T-helper 1 cell treated with Interleukin-12 subunit alpha and Interleukin-12 subunit beta and Interleukin-4 antibody, amounts not matched to agents 30 μg/mL and 1 μg/mL, for 36 hours (primary cell): ENCODE results near the gene SIPA1L3.

Source experiments
- H3K27ac Mint-ChIP-seq: one replicate; pipeline ENCODE4 v1.8.0; 2021; ENCODE audit warnings: mild to moderate bottlenecking, mixed read lengths
- H3K27me3 Mint-ChIP-seq: one replicate; pipeline ENCODE4 v1.8.0; 2021; ENCODE audit warnings: low read depth, mixed read lengths
- H3K36me3 Mint-ChIP-seq: one replicate; pipeline ENCODE4 v1.8.0; 2021; ENCODE audit warnings: low read depth, mixed read lengths
- H3K4me1 Mint-ChIP-seq: one replicate; pipeline ENCODE4 v1.8.0; 2021; ENCODE audit warnings: low read depth, mixed read lengths
- H3K4me3 Mint-ChIP-seq: one replicate; pipeline ENCODE4 v1.8.0; 2021; ENCODE audit warnings: mild to moderate bottlenecking, moderate library complexity, mixed read lengths
- H3K9me3 Mint-ChIP-seq: one replicate; pipeline ENCODE4 v1.8.0; 2021; ENCODE audit warnings: mixed read lengths

Gene SIPA1L3

GRCh38 chr19:38031423-38031770 is 124.4 kb downstream of the SIPA1L3 start:
- no peak overlapping the region for H3K27ac Mint-ChIP-seq

GRCh38 chr19:38032151-38032550 is 125.1 kb downstream of the SIPA1L3 start:
- H3K27ac Mint-ChIP-seq: no peak overlapping the region
- peaks cover 3% of the 10 kb centered on the region for H3K36me3 Mint-ChIP-seq
- H3K9me3 Mint-ChIP-seq: no peaks in the 10 kb centered on the region
- H3K27me3 Mint-ChIP-seq: no peaks in the 10 kb centered on the region
- H3K4me1 Mint-ChIP-seq: no peaks in the 10 kb centered on the region
- no peak overlapping the region for H3K4me3 Mint-ChIP-seq

More at GRCh38 chr19:38031423-38031770, 124.4 kb downstream of the SIPA1L3 start:
- H3K27me3 Mint-ChIP-seq: no peaks in the 10 kb centered on the region
- H3K36me3 Mint-ChIP-seq: peaks cover 3% of the 10 kb centered on the region
- H3K9me3 Mint-ChIP-seq: no peaks in the 10 kb centered on the region
- no peak overlapping the region for H3K4me3 Mint-ChIP-seq
- H3K4me1 Mint-ChIP-seq: no peaks in the 10 kb centered on the region

GRCh38 chr19:38032951-38033350 is 125.9 kb downstream of the SIPA1L3 start:
- peaks cover 3% of the 10 kb centered on the region for H3K36me3 Mint-ChIP-seq

GRCh38 chr19:38033658-38034491 is 126.9 kb downstream of the SIPA1L3 start:
- H3K9me3 Mint-ChIP-seq: no peaks in the 10 kb centered on the region
- no peaks in the 10 kb centered on the region for H3K27me3 Mint-ChIP-seq
- no peaks in the 10 kb centered on the region for H3K4me1 Mint-ChIP-seq
- H3K4me3 Mint-ChIP-seq: no peak overlapping the region
- no peak overlapping the region for H3K27ac Mint-ChIP-seq
- peaks cover 3% of the 10 kb centered on the region for H3K36me3 Mint-ChIP-seq

More at GRCh38 chr19:38032951-38033350, 125.9 kb downstream of the SIPA1L3 start:
- Mint-ChIP-seq H3K4me3 (no peak overlapping the region), H3K27ac (no peak overlapping the region), H3K27me3 (no peaks in the 10 kb centered on the region), H3K4me1 (no peaks in the 10 kb centered on the region), H3K9me3 (no peaks in the 10 kb centered on the region)

- Mint-ChIP-seq H3K27ac (no peak overlapping the region), H3K4me1 (no peaks in the 10 kb centered on the region), H3K9me3 (no peaks in the 10 kb centered on the region), H3K27me3 (no peaks in the 10 kb centered on the region), H3K4me3 (no peak overlapping the region), H3K36me3 (peaks cover 3% of the 10 kb centered on the region)
Measured at GRCh38 chr19:38034492-38034860, 127.5 kb downstream of the SIPA1L3 start.

GRCh38 chr19:38035515-38036495 is 128.8 kb downstream of the SIPA1L3 start:
- Mint-ChIP-seq H3K27ac (no peak overlapping the region), H3K27me3 (no peaks in the 10 kb centered on the region), H3K4me3 (no peak overlapping the region), H3K9me3 (no peaks in the 10 kb centered on the region), H3K36me3 (peaks cover 1% of the 10 kb centered on the region), H3K4me1 (no peaks in the 10 kb centered on the region)

- no peak overlapping the region for H3K4me3 Mint-ChIP-seq
- H3K9me3 Mint-ChIP-seq: no peaks in the 10 kb centered on the region
- no peaks in the 10 kb centered on the region for H3K4me1 Mint-ChIP-seq
- H3K36me3 Mint-ChIP-seq: no peaks in the 10 kb centered on the region
- no peak overlapping the region for H3K27ac Mint-ChIP-seq
- no peaks in the 10 kb centered on the region for H3K27me3 Mint-ChIP-seq
Measured at GRCh38 chr19:38036707-38037611, 130.0 kb downstream of the SIPA1L3 start.

GRCh38 chr19:38039966-38040365 is 133.0 kb downstream of the SIPA1L3 start:
- H3K4me1 Mint-ChIP-seq: no peaks in the 10 kb centered on the region
- no peak overlapping the region for H3K4me3 Mint-ChIP-seq
- H3K27ac Mint-ChIP-seq: no peak overlapping the region

GRCh38 chr19:38042132-38042531 is 135.1 kb downstream of the SIPA1L3 start:
- Mint-ChIP-seq H3K9me3 (no peaks in the 10 kb centered on the region), H3K27ac (no peak overlapping the region), H3K4me1 (peaks cover 4% of the 10 kb centered on the region), H3K27me3 (no peaks in the 10 kb centered on the region), H3K4me3 (no peak overlapping the region), H3K36me3 (no peaks in the 10 kb centered on the region)

More at GRCh38 chr19:38039966-38040365, 133.0 kb downstream of the SIPA1L3 start:
- no peaks in the 10 kb centered on the region for H3K9me3 Mint-ChIP-seq
- no peaks in the 10 kb centered on the region for H3K36me3 Mint-ChIP-seq
- no peaks in the 10 kb centered on the region for H3K27me3 Mint-ChIP-seq

GRCh38 chr19:38043649-38044144 is 136.7 kb downstream of the SIPA1L3 start:
- peaks cover 18% of the 10 kb centered on the region for H3K4me1 Mint-ChIP-seq
- no peak overlapping the region for H3K27ac Mint-ChIP-seq
- no peaks in the 10 kb centered on the region for H3K9me3 Mint-ChIP-seq
- H3K27me3 Mint-ChIP-seq: no peaks in the 10 kb centered on the region
- no peaks in the 10 kb centered on the region for H3K36me3 Mint-ChIP-seq
- H3K4me3 Mint-ChIP-seq: no peak overlapping the region

GRCh38 chr19:38044267-38045111 is 137.5 kb downstream of the SIPA1L3 start:
- Mint-ChIP-seq H3K27me3 (no peaks in the 10 kb centered on the region), H3K36me3 (no peaks in the 10 kb centered on the region), H3K27ac (no peak overlapping the region), H3K9me3 (no peaks in the 10 kb centered on the region), H3K4me1 (peaks cover 24% of the 10 kb centered on the region), H3K4me3 (no peak overlapping the region)

- no peaks in the 10 kb centered on the region for H3K36me3 Mint-ChIP-seq
- peaks cover 27% of the 10 kb centered on the region for H3K4me1 Mint-ChIP-seq
- H3K27me3 Mint-ChIP-seq: no peaks in the 10 kb centered on the region
- no peaks in the 10 kb centered on the region for H3K9me3 Mint-ChIP-seq
- H3K4me3 Mint-ChIP-seq: no peak overlapping the region
- peak overlapping the region; percentile 46 for H3K27ac Mint-ChIP-seq
Measured at GRCh38 chr19:38045554-38046253, 138.7 kb downstream of the SIPA1L3 start.
